Naive B cell (primary cell): ENCODE measurements around the gene CHP2. TPM values are rescaled to one million over a fixed set of nuclear protein-coding genes. Genes with fewer than 3 reads are reported as not detected.

ENCODE experiments used
- ATAC-seq, 2 donors: fragments of 150-1000 bp; cut with Tn5 transposase; 2 replicates each; pipeline ENCODE4 v1.10.0; 2021; ENCODE audit warnings: low read depth in 2 of 2, mild to moderate bottlenecking in 2 of 2, moderate library complexity in 2 of 2
- DNase-seq: peaks from one replicate; pipeline ENCODE4 v3.0.0; 2022
- H3K27ac Mint-ChIP-seq, 6 donors: one replicate each; pipeline ENCODE4 v1.8.0; 2020 to 2022; ENCODE audit warnings: mild to moderate bottlenecking in 6 of 6, mixed read lengths in 6 of 6, moderate library complexity in 5 of 6, inconsistent platforms in 2 of 6
- H3K27me3 Mint-ChIP-seq, 3 donors: one replicate each; pipeline ENCODE4 v1.8.0; 2021 to 2022; ENCODE audit warnings: mixed read lengths in 3 of 3, mild to moderate bottlenecking in 1 of 3
- H3K36me3 Mint-ChIP-seq, 2 donors: one replicate each; pipeline ENCODE4 v1.8.0; 2020 to 2022; ENCODE audit warnings: mixed read lengths in 2 of 2, inconsistent platforms in 1 of 2, mild to moderate bottlenecking in 1 of 2
- H3K4me1 Mint-ChIP-seq, 3 donors: one replicate each; pipeline ENCODE4 v1.8.0; 2020 to 2022; ENCODE audit warnings: mixed read lengths in 3 of 3, inconsistent platforms in 1 of 3, mild to moderate bottlenecking in 1 of 3, moderate library complexity in 1 of 3
- H3K4me3 Mint-ChIP-seq, 8 donors: one replicate each; pipeline ENCODE4 v1.8.0; 2020 to 2022; ENCODE audit warnings: mild to moderate bottlenecking in 8 of 8, mixed read lengths in 8 of 8, moderate library complexity in 8 of 8, inconsistent platforms in 2 of 8
- H3K9me3 Mint-ChIP-seq, 7 donors: one replicate each; pipeline ENCODE4 v1.8.0; 2020 to 2022; ENCODE audit warnings: mixed read lengths in 7 of 7, mild to moderate bottlenecking in 5 of 7, inconsistent platforms in 2 of 7, moderate library complexity in 1 of 7
- polyA plus RNA-seq, 6 donors: library from polyadenylated mRNA; unstranded; fragments of 300-500 nt; fragmentation: Illumina TruSeq; gene quantifications; one replicate each; pipeline ENCODE4 v1.2.3, GENCODE V29; 2021; ENCODE audit warnings: low read depth in 6 of 6

Gene CHP2
- polyA plus RNA-seq, 6 donors from 2014 or later: not detected

- DNase-seq (no peak), ATAC-seq (no peak)
- Mint-ChIP-seq H3K4me1 (peaks cover 5 to 14% (median 7%) of the 10 kb centered on the region in 3 donors), H3K4me3 (peak overlapping the region in 4 of 8 donors; percentile 22 to 71 (median 60)), H3K36me3 (peaks cover 0 to 14% of the 10 kb centered on the region in 2 donors), H3K9me3 (peaks cover 0 to 4% (median 0%) of the 10 kb centered on the region in 7 donors), H3K27ac (peak overlapping the region in 1 of 6 donors; percentile 20), H3K27me3 (peaks cover 45 to 78% (median 51%) of the 10 kb centered on the region in 3 donors)
Measured at GRCh38 chr16:23755484-23755809, 621 bp downstream of the CHP2 start.

DNA sequence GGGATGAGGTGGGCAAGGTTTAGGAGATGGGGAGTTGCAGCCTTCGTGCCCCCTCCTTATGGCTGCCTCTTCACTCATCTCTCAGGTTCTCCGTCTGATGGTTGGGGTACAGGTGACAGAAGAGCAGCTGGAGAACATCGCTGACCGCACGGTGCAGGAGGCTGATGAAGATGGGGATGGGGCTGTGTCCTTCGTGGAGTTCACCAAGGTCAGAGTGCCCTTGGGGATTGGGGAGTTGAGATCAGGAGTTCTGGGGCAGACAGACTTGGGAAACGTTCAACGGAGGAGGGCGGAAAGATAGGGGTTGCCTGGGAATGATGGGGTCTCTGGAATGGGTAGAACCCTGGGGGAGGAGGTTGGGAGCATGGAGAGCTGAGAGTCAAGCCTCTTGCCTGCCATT lies 2.3 kb downstream of the CHP2 start:
- ATAC-seq (no peak), DNase-seq (no peak)
- Mint-ChIP-seq H3K27me3 (peaks cover 47 to 65% (median 58%) of the 10 kb centered on the region in 3 donors), H3K9me3 (peaks cover 0 to 4% (median 0%) of the 10 kb centered on the region in 7 donors), H3K4me1 (peaks cover 5 to 14% (median 8%) of the 10 kb centered on the region in 3 donors), H3K36me3 (peaks cover 0 to 14% of the 10 kb centered on the region in 2 donors), H3K27ac (no peak overlapping the region), H3K4me3 (no peak overlapping the region)

DNA sequence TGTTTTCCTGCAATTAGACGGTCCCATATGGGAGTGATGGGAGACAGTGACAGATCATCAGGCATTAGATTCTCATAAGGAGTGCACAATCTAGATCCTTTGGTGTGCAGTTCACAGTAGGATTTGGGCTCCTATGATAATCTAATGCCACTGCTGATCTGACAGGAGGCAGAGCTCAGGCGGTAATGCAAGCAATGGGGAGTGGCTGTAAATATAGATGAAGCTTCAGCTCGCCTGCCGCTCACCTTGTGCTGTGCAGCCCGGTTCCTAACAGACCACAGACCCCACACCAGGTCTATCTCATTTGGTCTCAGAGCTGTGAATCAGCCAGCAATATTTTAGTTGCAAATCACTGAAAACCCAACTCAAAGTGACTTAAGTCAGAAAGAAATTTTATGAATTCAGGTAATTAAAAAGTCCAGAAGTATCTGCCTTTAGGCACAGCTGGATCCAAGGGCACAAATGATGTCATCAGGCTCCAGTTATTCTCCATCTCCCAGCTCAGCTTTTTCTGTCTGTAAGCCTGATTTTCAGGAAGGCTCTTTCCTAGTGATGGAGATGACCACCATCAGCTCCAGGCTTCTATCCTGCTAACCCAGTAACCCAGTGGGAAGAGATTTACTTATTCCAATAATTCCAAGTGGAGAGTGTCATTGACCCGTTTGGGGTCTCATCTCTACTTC lies 3.3 kb downstream of the CHP2 start:
- DNase-seq: no peak
- Mint-ChIP-seq H3K27ac (no peak overlapping the region), H3K4me1 (peaks cover 5 to 14% (median 8%) of the 10 kb centered on the region in 3 donors), H3K27me3 (peaks cover 44 to 59% (median 51%) of the 10 kb centered on the region in 3 donors), H3K9me3 (peaks cover 0 to 4% (median 0%) of the 10 kb centered on the region in 7 donors), H3K36me3 (peaks cover 0 to 14% of the 10 kb centered on the region in 2 donors), H3K4me3 (no peak overlapping the region)
- ATAC-seq: no peak

- Mint-ChIP-seq H3K27ac (no peak overlapping the region), H3K36me3 (no peaks in the 10 kb centered on the region), H3K27me3 (peaks cover 14 to 21% (median 18%) of the 10 kb centered on the region in 3 donors), H3K4me3 (no peak overlapping the region), H3K4me1 (no peaks in the 10 kb centered on the region), H3K9me3 (peaks cover 0 to 7% (median 1%) of the 10 kb centered on the region in 7 donors)
- no peak for ATAC-seq
- DNase-seq: no peak
Measured at GRCh38 chr16:23765933-23766332, 11.1 kb downstream of the CHP2 start.

DNA sequence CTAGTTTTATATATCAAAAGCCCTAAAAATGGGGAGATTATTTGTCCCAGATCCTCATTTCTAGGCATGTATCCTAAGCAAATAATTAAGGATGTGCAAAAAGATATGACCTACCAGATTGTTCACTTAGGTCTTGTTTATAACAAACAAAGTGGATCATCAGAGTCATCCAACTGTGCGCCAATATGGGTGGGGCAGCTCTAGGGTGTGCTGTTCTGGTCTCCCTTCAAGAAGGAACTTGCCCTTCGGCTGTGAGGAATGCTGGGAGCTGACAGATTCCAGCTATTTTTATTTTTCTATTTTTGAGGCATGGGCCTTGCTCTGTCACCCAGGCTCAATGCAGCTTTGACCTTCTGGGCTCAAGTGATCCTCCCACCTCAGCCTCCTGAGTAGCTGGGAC lies 13.8 kb downstream of the CHP2 start:
- Mint-ChIP-seq H3K27ac (no peak overlapping the region), H3K36me3 (no peaks in the 10 kb centered on the region)

DNA sequence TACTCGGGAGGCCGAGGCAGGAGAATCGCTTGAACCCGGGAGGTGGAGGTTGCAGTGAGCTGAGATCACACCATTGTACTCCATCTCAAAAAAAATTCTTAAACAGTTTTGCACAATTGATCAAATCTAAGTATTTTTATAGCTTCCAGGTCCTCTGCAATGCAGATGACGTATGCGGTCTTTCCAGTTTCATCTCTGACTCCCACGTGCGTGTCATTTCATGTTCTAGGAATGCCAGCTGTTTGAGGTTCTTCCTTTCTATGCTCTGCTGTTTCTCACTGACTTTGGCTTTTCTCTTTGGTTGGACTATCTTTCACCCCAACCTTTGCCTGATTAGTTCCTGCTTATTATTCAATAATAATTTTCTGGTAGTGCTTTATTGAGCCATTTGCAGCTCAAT lies 16.2 kb downstream of the CHP2 start:
- no peak overlapping the region for H3K27ac Mint-ChIP-seq
- ATAC-seq (no peak), DNase-seq (no peak)
- peaks cover 10 to 29% (median 11%) of the 10 kb centered on the region in 3 donors for H3K27me3 Mint-ChIP-seq
- peaks cover 0 to 1% (median under 1%) of the 10 kb centered on the region in 7 donors for H3K9me3 Mint-ChIP-seq
- H3K4me3 Mint-ChIP-seq: no peak overlapping the region
- no peaks in the 10 kb centered on the region for H3K36me3 Mint-ChIP-seq
- H3K4me1 Mint-ChIP-seq: no peaks in the 10 kb centered on the region

More for the DNA sequence above, 13.8 kb downstream of the CHP2 start:
- H3K4me1 Mint-ChIP-seq: no peaks in the 10 kb centered on the region
- DNase-seq (no peak), ATAC-seq (no peak)
- H3K4me3 Mint-ChIP-seq: no peak overlapping the region
- peaks cover 6 to 16% (median 9%) of the 10 kb centered on the region in 3 donors for H3K27me3 Mint-ChIP-seq
- peaks cover 0 to 7% (median 1%) of the 10 kb centered on the region in 7 donors for H3K9me3 Mint-ChIP-seq

DNA sequence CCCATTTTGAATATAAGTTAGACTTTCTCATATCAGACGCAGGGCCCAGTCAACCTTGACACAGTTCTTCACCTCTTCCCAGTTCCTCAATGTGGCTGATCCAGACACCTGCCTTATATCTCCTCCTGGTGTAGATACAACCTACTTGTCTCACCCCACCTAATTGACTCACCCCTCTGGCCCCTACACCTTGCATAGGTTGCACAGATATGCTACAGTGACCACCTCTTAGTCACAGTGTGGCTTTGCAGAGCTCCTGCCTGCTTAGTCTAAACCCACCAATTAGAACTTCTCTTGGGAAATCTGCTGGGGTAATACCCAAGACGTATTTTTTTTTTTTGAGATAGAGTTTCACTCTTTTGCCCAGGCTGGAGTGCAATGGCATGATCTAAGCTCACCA lies 16.8 kb downstream of the CHP2 start:
- Mint-ChIP-seq H3K36me3 (no peaks in the 10 kb centered on the region), H3K9me3 (peaks cover 0 to 4% (median 0%) of the 10 kb centered on the region in 7 donors), H3K4me1 (no peaks in the 10 kb centered on the region), H3K27ac (no peak overlapping the region), H3K27me3 (peaks cover 6 to 25% (median 11%) of the 10 kb centered on the region in 3 donors), H3K4me3 (no peak overlapping the region)
- ATAC-seq: peak; percentile 13 to 30
- DNase-seq: no peak

- Mint-ChIP-seq H3K4me3 (no peak overlapping the region), H3K27ac (peak overlapping the region in 1 of 6 donors; percentile 47)
Measured at GRCh38 chr16:23773339-23773738, 18.5 kb downstream of the CHP2 start.

GRCh38 chr16:23781176-23781575 lies 26.4 kb downstream of the CHP2 start:
- ATAC-seq (no peak), DNase-seq (no peak)
- H3K9me3 Mint-ChIP-seq: peaks cover 0 to 4% (median 0%) of the 10 kb centered on the region in 7 donors
- no peak overlapping the region for H3K27ac Mint-ChIP-seq
- H3K27me3 Mint-ChIP-seq: peaks cover 21 to 46% (median 22%) of the 10 kb centered on the region in 3 donors
- no peaks in the 10 kb centered on the region for H3K4me1 Mint-ChIP-seq
- H3K4me3 Mint-ChIP-seq: no peak overlapping the region
- H3K36me3 Mint-ChIP-seq: no peaks in the 10 kb centered on the region

More at GRCh38 chr16:23773339-23773738, 18.5 kb downstream of the CHP2 start:
- no peak for DNase-seq
- no peak for ATAC-seq
- H3K36me3 Mint-ChIP-seq: no peaks in the 10 kb centered on the region
- no peaks in the 10 kb centered on the region for H3K4me1 Mint-ChIP-seq
- H3K27me3 Mint-ChIP-seq: peaks cover 3 to 25% (median 17%) of the 10 kb centered on the region in 3 donors
- H3K9me3 Mint-ChIP-seq: peaks cover 0 to 4% (median 0%) of the 10 kb centered on the region in 7 donors

GRCh38 chr16:23784811-23785447 lies 30.1 kb downstream of the CHP2 start:
- no peak for DNase-seq
- ATAC-seq: no peak
- Mint-ChIP-seq H3K36me3 (no peaks in the 10 kb centered on the region), H3K4me1 (peaks cover 8 to 15% (median 9%) of the 10 kb centered on the region in 3 donors), H3K27ac (no peak overlapping the region), H3K9me3 (no peaks in the 10 kb centered on the region), H3K27me3 (peaks cover 21 to 29% (median 22%) of the 10 kb centered on the region in 3 donors), H3K4me3 (no peak overlapping the region)

DNA sequence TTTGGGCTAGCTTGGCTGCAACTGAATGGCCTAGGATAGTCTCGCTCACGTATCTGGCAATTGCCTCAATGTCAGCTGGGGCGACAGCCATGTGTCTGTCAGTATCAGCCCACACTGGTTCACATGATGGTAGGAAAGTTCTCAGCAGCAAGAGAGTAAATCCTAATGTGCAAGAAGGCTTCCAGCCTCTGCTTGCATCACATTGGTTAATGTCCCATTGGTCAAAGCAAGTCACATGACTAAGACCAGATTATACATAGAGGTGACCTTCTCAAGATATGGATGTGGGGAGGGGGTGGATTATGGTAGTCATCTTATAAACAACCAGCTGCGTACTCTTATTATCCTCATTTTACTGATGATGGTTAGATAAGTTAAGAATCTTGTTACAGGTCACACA lies 31.0 kb downstream of the CHP2 start:
- H3K4me1 Mint-ChIP-seq: peaks cover 8 to 15% (median 9%) of the 10 kb centered on the region in 3 donors
- no peaks in the 10 kb centered on the region for H3K36me3 Mint-ChIP-seq
- H3K4me3 Mint-ChIP-seq: no peak overlapping the region
- no peak for DNase-seq
- ATAC-seq: no peak
- no peaks in the 10 kb centered on the region for H3K9me3 Mint-ChIP-seq
- peaks cover 17 to 29% (median 22%) of the 10 kb centered on the region in 3 donors for H3K27me3 Mint-ChIP-seq
- H3K27ac Mint-ChIP-seq: no peak overlapping the region

DNA sequence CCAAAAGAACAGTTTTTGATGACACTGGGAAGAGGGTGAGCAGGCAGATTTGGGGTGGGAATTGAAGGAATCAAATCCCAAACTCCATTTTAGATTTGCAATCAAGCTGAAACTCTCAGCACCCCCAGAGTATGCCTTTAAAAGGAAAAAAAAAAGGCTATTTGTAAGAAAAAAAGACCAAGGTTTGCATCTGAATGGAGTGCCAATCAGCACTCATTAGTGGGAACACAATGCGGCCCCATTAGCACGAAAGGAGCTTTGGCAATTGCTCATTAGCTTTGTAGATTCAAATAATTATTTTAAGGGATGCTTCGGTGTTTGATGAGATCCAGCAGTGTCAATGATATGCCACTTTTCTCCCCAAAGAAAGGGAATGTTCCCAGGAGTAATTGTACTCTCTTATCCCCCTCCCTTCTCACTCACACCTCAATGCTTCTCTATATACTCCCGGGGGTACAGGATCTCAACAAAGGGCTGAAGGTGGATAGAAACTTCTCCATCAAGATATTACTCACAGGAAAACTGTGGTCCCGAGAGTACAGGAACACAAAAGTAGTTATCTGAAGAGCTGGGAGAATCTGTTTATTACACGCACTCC lies 32.2 kb downstream of the CHP2 start:
- Mint-ChIP-seq H3K27ac (peak overlapping the region in 1 of 6 donors; percentile 49), H3K4me1 (peaks cover 8 to 15% (median 9%) of the 10 kb centered on the region in 3 donors), H3K36me3 (no peaks in the 10 kb centered on the region), H3K9me3 (no peaks in the 10 kb centered on the region), H3K4me3 (no peak overlapping the region), H3K27me3 (peaks cover 17 to 20% (median 18%) of the 10 kb centered on the region in 3 donors)
- ATAC-seq (no peak), DNase-seq (no peak)

DNA sequence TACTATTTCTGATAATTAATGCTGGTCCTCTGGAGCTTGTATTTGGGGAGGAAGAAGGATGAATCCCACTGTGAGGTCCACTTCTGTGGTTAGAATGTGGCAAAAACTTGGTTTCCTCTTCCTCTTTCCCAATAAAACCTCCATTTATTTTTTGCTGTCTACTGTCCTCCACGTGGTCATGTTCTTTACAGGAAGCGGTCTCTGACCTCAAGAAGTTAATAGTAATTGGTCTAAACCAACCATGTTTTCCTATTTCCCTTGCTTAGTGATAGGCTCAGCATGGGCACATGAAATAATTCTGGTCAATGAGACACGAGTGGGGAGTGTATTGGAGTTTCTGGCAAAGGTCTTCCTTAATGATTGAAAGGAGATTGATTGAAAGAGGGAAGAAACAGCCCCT lies 33.9 kb downstream of the CHP2 start:
- DNase-seq: no peak
- Mint-ChIP-seq H3K36me3 (no peaks in the 10 kb centered on the region), H3K4me1 (peaks cover 8 to 15% (median 9%) of the 10 kb centered on the region in 3 donors), H3K4me3 (no peak overlapping the region), H3K27ac (no peak overlapping the region), H3K27me3 (peaks cover 12 to 13% (median 12%) of the 10 kb centered on the region in 3 donors), H3K9me3 (no peaks in the 10 kb centered on the region)
- no peak for ATAC-seq
